H1 (cell line): ENCODE data around the gene SLC30A5. TPM values are rescaled to one million over a fixed set of nuclear protein-coding genes. Genes with fewer than 3 reads are reported as not detected.

ENCODE experiments used
- CTCF ChIA-PET: fragments of 300-600 bp; sonication (Branson Sonifier 250); formaldehyde crosslinking; loops from one replicate; lab custom pipeline; 2021; ENCODE audit not compliant: partially characterized antibody; lab: Charles Lee
- POLR2A ChIA-PET: fragments of 300-600 bp; sonication (Branson Sonifier 250); formaldehyde crosslinking; loops from one replicate; lab custom pipeline; 2021; ENCODE audit warnings: inconsistent platforms; ENCODE audit not compliant: partially characterized antibody; lab: Charles Lee
- DNase-seq, 2 experiments: peaks; one replicate each; pipeline versions ENCODE4 v3.0.0 to v3.0.0-alpha.2; 2010 to 2022; ENCODE audit warnings: low spot score in 2 of 2, low read depth in 1 of 2, mixed read lengths in 1 of 2
- FAIRE-seq: peaks from 2 replicates; lab custom pipeline; 2011; peaks lifted over from hg19 to GRCh38; lab: Jason Lieb, UNC
- H2AFZ ChIP-seq: 2 replicates; pipeline ENCODE4 v1.8.1; 2012; ENCODE audit warnings: low read length, inconsistent platforms
- H2AK5ac ChIP-seq: 2 replicates; pipeline ENCODE4 v1.6.1; 2013; ENCODE audit warnings: low read depth, low read length
- H2BK120ac ChIP-seq: replicated peaks from 2 replicates; pipeline ENCODE3; 2013; ENCODE audit warnings: low read depth, low read length, inconsistent platforms
- H2BK12ac ChIP-seq: 2 replicates; pipeline ENCODE4 v1.6.1; 2013; ENCODE audit warnings: low read depth, low read length
- H2BK15ac ChIP-seq: 2 replicates; pipeline ENCODE4 v1.6.1; 2013; ENCODE audit warnings: low read length
- H2BK20ac ChIP-seq: 2 replicates; pipeline ENCODE4 v1.6.1; 2013; ENCODE audit warnings: low read length
- H2BK5ac ChIP-seq: 2 replicates; pipeline ENCODE4 v1.6.1; 2013; ENCODE audit warnings: low read depth, low read length
- H3K14ac ChIP-seq: 2 replicates; pipeline ENCODE4 v1.6.1; 2013; ENCODE audit warnings: inconsistent platforms; ENCODE audit not compliant: insufficient read length
- H3K18ac ChIP-seq: 2 replicates; pipeline ENCODE4 v1.6.1; 2013; ENCODE audit warnings: low read length; ENCODE audit errors: extremely low read depth
- H3K23ac ChIP-seq: 2 replicates; pipeline ENCODE4 v1.6.1; 2013; ENCODE audit warnings: inconsistent platforms; ENCODE audit not compliant: insufficient read length
- H3K23me2 ChIP-seq: 2 replicates; pipeline ENCODE4 v1.6.1; 2013; ENCODE audit warnings: low read depth, low read length
- H3K27ac ChIP-seq: 2 replicates; pipeline ENCODE4 v1.6.1; 2011; ENCODE audit warnings: low read depth, low read length, inconsistent platforms
- H3K27me3 ChIP-seq, 4 experiments: replicated peaks in 1 of 4; 1 replicate in 1 of 4; 2 replicates in 3 of 4; pipeline versions ENCODE4 v1.6.1 to v1.8.1; 2011 to 2013; ENCODE audit warnings: low read length in 3 of 4, mild to moderate bottlenecking in 3 of 4, inconsistent platforms in 2 of 4, mixed read lengths in 2 of 4, moderate library complexity in 1 of 4; ENCODE audit not compliant: control insufficient read depth in 3 of 4, insufficient read depth in 3 of 4; ENCODE audit errors: extremely low read depth in 1 of 4
- H3K36me3 ChIP-seq, 4 experiments: 2 replicates each; pipeline versions ENCODE4 v1.6.1 to v1.8.1; 2011 to 2013; ENCODE audit warnings: mild to moderate bottlenecking in 4 of 4, low read length in 3 of 4, moderate library complexity in 2 of 4, control low read depth in 1 of 4, inconsistent platforms in 1 of 4; ENCODE audit not compliant: insufficient read depth in 4 of 4, control insufficient read depth in 2 of 4
- H3K4ac ChIP-seq: replicated peaks from 2 replicates; pipeline ENCODE3; 2013; ENCODE audit warnings: low read length, low read depth, mixed read lengths, inconsistent platforms; ENCODE audit not compliant: insufficient read length
- H3K4me1 ChIP-seq, 4 experiments: replicated peaks in 1 of 4; 1 replicate in 1 of 4; 2 replicates in 3 of 4; pipeline versions ENCODE4 v1.6.1 to v1.8.1; 2011 to 2013; ENCODE audit warnings: low read length in 3 of 4, inconsistent platforms in 2 of 4, mixed read lengths in 1 of 4; ENCODE audit not compliant: insufficient read depth in 4 of 4, control insufficient read depth in 3 of 4
- H3K4me2 ChIP-seq, 2 experiments: 2 replicates each; pipeline versions ENCODE4 v1.6.1 to v1.8.1; 2011 to 2013; ENCODE audit warnings: low read depth in 2 of 2, low read length in 2 of 2, control low read depth in 1 of 2, inconsistent platforms in 1 of 2, mild to moderate bottlenecking in 1 of 2; ENCODE audit not compliant: insufficient read depth in 1 of 2
- H3K4me3 ChIP-seq, 4 experiments: fragments of 200-600, 300-600 bp in 1 of 4; sonication (generic), shearing (Covaris generic), sonication (Bioruptor Twin) in 1 of 4; 2 replicates each; pipeline versions ENCODE4 v1.5.1 to v1.8.1; 2011 to 2016; ENCODE audit warnings: low read length in 4 of 4, low read depth in 3 of 4, control low read depth in 2 of 4, inconsistent platforms in 2 of 4, mild to moderate bottlenecking in 2 of 4, mixed read lengths in 1 of 4, moderate library complexity in 1 of 4; ENCODE audit not compliant: insufficient read depth in 2 of 4; ENCODE audit errors: extremely low read depth in 1 of 4
- H3K56ac ChIP-seq: replicated peaks from 2 replicates; pipeline ENCODE3; 2013; ENCODE audit warnings: low read depth, mild to moderate bottlenecking, mixed read lengths, low read length, inconsistent platforms; ENCODE audit not compliant: insufficient read length
- H3K79me1 ChIP-seq: 2 replicates; pipeline ENCODE4 v1.6.1; 2013; ENCODE audit warnings: low read depth, low read length, control low read depth
- H3K79me2 ChIP-seq, 2 experiments: 2 replicates each; pipeline versions ENCODE4 v1.6.1 to v1.8.1; 2012 to 2013; ENCODE audit warnings: low read length in 2 of 2, mild to moderate bottlenecking in 2 of 2, inconsistent platforms in 1 of 2; ENCODE audit not compliant: insufficient read depth in 2 of 2, control insufficient read depth in 1 of 2
- H3K9ac ChIP-seq, 4 experiments: replicated peaks in 1 of 4; 1 replicate in 1 of 4; 2 replicates in 3 of 4; pipeline versions ENCODE4 v1.6.1 to v1.8.1; 2011 to 2013; ENCODE audit warnings: low read depth in 3 of 4, low read length in 3 of 4, control low read depth in 2 of 4, mild to moderate bottlenecking in 2 of 4, moderate library complexity in 2 of 4, inconsistent platforms in 1 of 4; ENCODE audit errors: extremely low read depth in 1 of 4
- H3K9me3 ChIP-seq, 2 experiments: 2 replicates each; pipeline versions ENCODE4 v1.6.1 to v1.8.1; 2012 to 2013; ENCODE audit warnings: mild to moderate bottlenecking in 2 of 2, moderate library complexity in 2 of 2, control low read depth in 1 of 2, inconsistent platforms in 1 of 2, low read depth in 1 of 2, low read length in 1 of 2, mixed read lengths in 1 of 2; ENCODE audit not compliant: insufficient read depth in 2 of 2
- H4K20me1 ChIP-seq, 2 experiments: replicated peaks in 1 of 2; 2 replicates each; pipeline versions ENCODE3 to v1.8.1; 2011 to 2013; ENCODE audit warnings: inconsistent platforms in 2 of 2, low read length in 2 of 2, mild to moderate bottlenecking in 1 of 2; ENCODE audit not compliant: insufficient read depth in 2 of 2, control insufficient read depth in 1 of 2
- H4K5ac ChIP-seq: 2 replicates; pipeline ENCODE4 v1.6.1; 2013; ENCODE audit warnings: low read length, low read depth, mixed read lengths, inconsistent platforms; ENCODE audit not compliant: insufficient read length
- H4K8ac ChIP-seq: 2 replicates; pipeline ENCODE4 v1.8.0; 2013; ENCODE audit warnings: mild to moderate bottlenecking, moderate library complexity, low read length, inconsistent platforms; ENCODE audit not compliant: insufficient read depth; ENCODE audit errors: extremely low read depth
- H4K91ac ChIP-seq: replicated peaks from 2 replicates; pipeline ENCODE3; 2013; ENCODE audit warnings: low read length, mixed read lengths, inconsistent platforms; ENCODE audit not compliant: insufficient read length
- ASH2L ChIP-seq: fragments of 200-600, 300-600 bp; sonication (generic); IDR thresholded peaks from one replicate; pipeline ENCODE4 v1.7.1; 2017; ENCODE audit warnings: low read length
- BCL11A ChIP-seq, 2 experiments: IDR thresholded peaks; one replicate each; pipeline ENCODE4 v1.6.1; 2011; ENCODE audit warnings: low read depth in 2 of 2, low read length in 2 of 2, mild to moderate bottlenecking in 2 of 2
- CHD2 ChIP-seq: IDR thresholded peaks from 2 replicates; pipeline ENCODE4 v1.6.1; 2012; ENCODE audit warnings: low read length, improper control_type of control experiment
- EP300 ChIP-seq, 2 experiments: IDR thresholded peaks; 1 replicate in 1 of 2; 2 replicates in 1 of 2; pipeline ENCODE4 v1.6.1; 2011 to 2012; ENCODE audit warnings: low read depth in 2 of 2, low read length in 2 of 2, mild to moderate bottlenecking in 2 of 2, borderline replicate concordance in 1 of 2, inconsistent platforms in 1 of 2, moderate library complexity in 1 of 2
- GTF2F1 ChIP-seq: IDR thresholded peaks from 2 replicates; pipeline ENCODE4 v1.6.1; 2012; ENCODE audit warnings: low read depth, low read length, improper control_type of control experiment, borderline replicate concordance
- KDM1A ChIP-seq: fragments of 200-600, 300-600 bp; sonication (generic); IDR thresholded peaks from 2 replicates; pipeline ENCODE4 v1.7.1; 2016; ENCODE audit warnings: mild to moderate bottlenecking, low read length, borderline replicate concordance
- KDM5A ChIP-seq: fragments of 200-600 bp; IDR thresholded peaks from 2 replicates; pipeline ENCODE4 v1.7.1; 2012; ENCODE audit warnings: mild to moderate bottlenecking, low read length, inconsistent platforms, mixed read lengths
- MAFK ChIP-seq: IDR thresholded peaks from 2 replicates; pipeline ENCODE4 v1.6.1; 2012; ENCODE audit warnings: low read depth, mild to moderate bottlenecking, improper control_type of control experiment, low read length
- NRF1 ChIP-seq: IDR thresholded peaks from 2 replicates; pipeline ENCODE4 v1.6.1; 2011; ENCODE audit warnings: mild to moderate bottlenecking, low read depth, low read length, improper control_type of control experiment
- RFX5 ChIP-seq: IDR thresholded peaks from 2 replicates; pipeline ENCODE4 v1.6.1; 2011; ENCODE audit warnings: low read depth, low read length, improper control_type of control experiment, borderline replicate concordance
- RXRA ChIP-seq: IDR thresholded peaks from 2 replicates; pipeline ENCODE4 v1.6.1; 2011; ENCODE audit warnings: low read depth, mild to moderate bottlenecking, low read length, moderate library complexity; ENCODE audit not compliant: insufficient read depth
- SRF ChIP-seq: IDR thresholded peaks from 2 replicates; pipeline ENCODE4 v1.6.1; 2011; ENCODE audit warnings: mild to moderate bottlenecking, low read depth, low read length, moderate library complexity
- TAF1 ChIP-seq: IDR thresholded peaks from 2 replicates; pipeline ENCODE4 v1.6.1; 2011; ENCODE audit warnings: mild to moderate bottlenecking, low read depth, low read length
- TBP ChIP-seq: IDR thresholded peaks from 2 replicates; pipeline ENCODE4 v1.6.1; 2011; ENCODE audit warnings: low read depth, low read length, improper control_type of control experiment
- TEAD4 ChIP-seq: IDR thresholded peaks from 2 replicates; pipeline ENCODE4 v1.6.1; 2012; ENCODE audit warnings: low read depth, low read length, inconsistent platforms, mixed read lengths
- ZNF274 ChIP-seq: IDR thresholded peaks from 2 replicates; pipeline ENCODE4 v1.7.0; 2012; ENCODE audit warnings: low read length, borderline replicate concordance; ENCODE audit errors: extremely low read depth
- WGBS, 2 experiments: shearing (Covaris generic) in 1 of 2; methylation state at CpG; one replicate each; pipeline versions ENCODE4 v1.1.6 to v1.1.7; 2013 to 2015; ENCODE audit warnings: low lambda C conversion rate in 2 of 2, mixed read lengths in 2 of 2, inconsistent platforms in 1 of 2, low coverage in 1 of 2, missing lambda C conversion rate in 1 of 2; ENCODE audit not compliant: insufficient replicate concordance in 2 of 2, insufficient coverage in 1 of 2, insufficient read length in 1 of 2; ENCODE audit errors: extremely low coverage in 1 of 2, missing lambda C conversion rate in 1 of 2; 5-methylcytosine and 5-hydroxymethylcytosine counted together
- polyA plus RNA-seq, 7 experiments: library from polyadenylated mRNA; depleted of rRNA in 3 of 7; stranded (reverse) in 5 of 7; unstranded in 2 of 7; fragments of >200 nt in 5 of 7; fragments of 200-250 nt in 2 of 7; gene quantifications; 1 replicate in 5 of 7; 2 replicates in 1 of 7; 4 replicates in 1 of 7; pipeline versions ENCODE4 v1.2.1 to v1.2.3, GENCODE V29; 2011 to 2013; ENCODE audit warnings: missing spikeins in 2 of 7, mixed read lengths in 2 of 7
- total RNA-seq: library from RNA; stranded (reverse); fragmentation: NEBNext Ultra II Directional; extraction: Animal tissue kit (Norgen Biotek cat#: 25700); gene quantifications from 2 replicates; pipeline ENCODE4 v1.2.1, GENCODE V29; 2021

The SLC30A5 gene
- total and polyA plus RNA-seq, 2 of the 8 experiments (the other 6 are each of a cell fraction or from before 2014, with no cell fraction given), result 31.0 to 43.5 TPM

GRCh38 chr5:69115526-69115925 lies 21.7 kb downstream of the SLC30A5 start:
- ChIA-PET POLR2A (interaction anchor here (1.0 kb wide), 1 partner anchor 51 kb away, joined by 3 read pairs; no protein-coding TSS in a partner anchor), CTCF (interaction anchor here (0.5 to 1.0 kb wide), 2 partner anchors 46 to 219 kb away, joined by 3 read pairs; no protein-coding TSS in a partner anchor)

More at GRCh38 chr5:69115526-69115925, 21.7 kb downstream of the SLC30A5 start:
- Histone ChIP-seq H3K18ac (no peak overlapping the region), H2BK5ac (no peak overlapping the region), H3K4me2 (no peak overlapping the region), H2BK20ac (no peak overlapping the region), H3K36me3 (peaks cover 0 to 33% (median 3%) of the 10 kb centered on the region in 4 experiments; a peak in 5 of 8 replicates), H3K4ac (no peak overlapping the region), H3K23me2 (no peaks in the 10 kb centered on the region), H3K14ac (no peak overlapping the region), H2BK120ac (no peak overlapping the region), H3K27me3 (no peaks in the 10 kb centered on the region), H4K91ac (no peak overlapping the region), H3K4me3 (no peak overlapping the region), H3K56ac (no peak overlapping the region), H4K8ac (no peak overlapping the region), H2BK15ac (no peak overlapping the region), H2AFZ (no peak overlapping the region), H4K5ac (no peak overlapping the region), H2BK12ac (no peak overlapping the region), H3K9ac (no peak overlapping the region), H3K9me3 (no peaks in the 10 kb centered on the region), H4K20me1 (peaks cover 0 to 1% of the 10 kb centered on the region in 2 experiments), H3K79me1 (no peaks in the 10 kb centered on the region), H3K4me1 (no peaks in the 10 kb centered on the region), H3K23ac (no peak overlapping the region), H2AK5ac (no peak overlapping the region), H3K27ac (no peak overlapping the region), H3K79me2 (no peaks in the 10 kb centered on the region)
- DNase-seq, result no peak
- TF ChIP-seq TEAD4 (no peak), TAF1 (no peak), ASH2L (no peak), SRF (no peak), BCL11A (IDR thresholded peaks at IDR 0.05; ENCODE audit: low read depth in 2 of 2, low read length in 2 of 2) (no peak), GTF2F1 (no peak), RFX5 (no peak), NRF1 (no peak), EP300 (IDR thresholded peaks at IDR 0.05; ENCODE audit: borderline replicate concordance in 1 of 2, low read depth in 2 of 2, low read length in 2 of 2) (no peak), RXRA (no peak), MAFK (no peak), KDM1A (no peak), CHD2 (no peak), ZNF274 (no peak), KDM5A (no peak), TBP (no peak)
- FAIRE-seq, result no peak
- 85% methylated on average over 3 of the region's 3 CpGs; no CpG with 5 or more reads in 1 of the 2 experiments for WGBS, 2 experiments
